Lung (tissue), 10 donors: ENCODE results near the gene SMIM11. TPM values are rescaled to one million over a fixed set of nuclear protein-coding genes. Genes with fewer than 3 reads are reported as not detected.
"Not testable (repeated sequence)": the region's sequence is repeated elsewhere in the genome, so short reads cannot be mapped to it uniquely, and the experiment has no call there.

ENCODE experiments used
- ATAC-seq: fragments of 200-7000 bp; cut with Tn5 transposase; one replicate; pipeline ENCODE4 v1.9.1; 2020; ENCODE audit warnings: moderate number of reproducible peaks; ENCODE audit not compliant: insufficient read depth, low FRiP score
- DNase-seq, 3 donors: peaks; one replicate each; pipeline ENCODE4 v3.0.0-alpha.2; 2013 to 2017
- H3K27ac ChIP-seq, 2 donors: one replicate each; pipeline ENCODE4 v1.5.1; 2013; ENCODE audit warnings: mild to moderate bottlenecking in 2 of 2, moderate library complexity in 2 of 2, control low read depth in 1 of 2, inconsistent platforms in 1 of 2, low read depth in 1 of 2, low read length in 1 of 2
- H3K27me3 ChIP-seq, 3 donors: one replicate each; pipeline ENCODE4 v1.5.1; 2013; ENCODE audit warnings: low read length in 2 of 3; ENCODE audit not compliant: control insufficient read depth in 3 of 3, insufficient read depth in 3 of 3
- H3K36me3 ChIP-seq, 4 donors: one replicate each; pipeline ENCODE4 v1.5.1; 2013; ENCODE audit warnings: low read length in 4 of 4, mild to moderate bottlenecking in 1 of 4, moderate library complexity in 1 of 4; ENCODE audit not compliant: control insufficient read depth in 4 of 4, insufficient read depth in 4 of 4
- H3K4me1 ChIP-seq, 5 donors: one replicate each; pipeline ENCODE4 v1.5.1; 2013; ENCODE audit warnings: low read length in 5 of 5, mild to moderate bottlenecking in 2 of 5, moderate library complexity in 1 of 5; ENCODE audit not compliant: control insufficient read depth in 5 of 5, insufficient read depth in 5 of 5
- H3K4me3 ChIP-seq: one replicate; pipeline ENCODE4 v1.5.1; 2013; ENCODE audit warnings: mild to moderate bottlenecking, control low read depth, moderate library complexity
- H3K9ac ChIP-seq, 2 donors: one replicate each; pipeline ENCODE4 v1.5.1; 2013; ENCODE audit warnings: low read length in 2 of 2, control low read depth in 1 of 2; ENCODE audit not compliant: insufficient read depth in 1 of 2
- H3K9me3 ChIP-seq, 4 donors: one replicate each; pipeline ENCODE4 v1.5.1; 2013; ENCODE audit warnings: low read length in 3 of 4, mild to moderate bottlenecking in 1 of 4, moderate library complexity in 1 of 4; ENCODE audit not compliant: control insufficient read depth in 4 of 4, insufficient read depth in 3 of 4
- WGBS, 2 donors: extraction: QIAGEN DNeasy Blood & Tissue Kit; methylation state at CpG; one replicate each; pipeline ENCODE4 v1.1.7; 2013; 5-methylcytosine and 5-hydroxymethylcytosine counted together
- polyA plus RNA-seq, 2 donors: library from polyadenylated mRNA; stranded (reverse); fragments of 200-250 nt; gene quantifications; one replicate each; pipeline ENCODE4 v1.2.1, GENCODE V29; 2013
- total RNA-seq, 2 donors: library from RNA; depleted of rRNA in 1 of 2; stranded (reverse); fragments of >200 nt in 1 of 2; gene quantifications; one replicate each; pipeline ENCODE4 v1.2.1, GENCODE V29; 2014 to 2021
- donor health status: Bipolar disorder and iron deficiency.
- donor health status: healthy.
- donor health status: DM: yes; HTN: yes; CAD: no.

The SMIM11 gene
- total and polyA plus RNA-seq, 4 donors = 3.5 to 8.0 (median 6.6) TPM

- H3K9ac ChIP-seq, H3K36me3 ChIP-seq, H3K27me3 ChIP-seq, H3K27ac ChIP-seq, H3K9me3 ChIP-seq, DNase-seq, ATAC-seq, H3K4me1 ChIP-seq, H3K4me3 ChIP-seq: not testable (repeated sequence)
- WGBS, 2 donors = no CpG with 5 or more reads among the region's 6 CpGs
These were observed 53.1 kb downstream of the SMIM11 start for GRCh38 chr21:34428441-34428840.

- not testable (repeated sequence) for H3K36me3 ChIP-seq, ATAC-seq, DNase-seq, H3K9ac ChIP-seq, H3K4me1 ChIP-seq, H3K4me3 ChIP-seq, H3K27ac ChIP-seq, H3K9me3 ChIP-seq, H3K27me3 ChIP-seq
- no CpG with 5 or more reads among the region's 5 CpGs for WGBS, 2 donors
These were observed 54.4 kb downstream of the SMIM11 start for GRCh38 chr21:34429710-34430109.

Other genes starting within 250 kb of the SMIM11 start
- gene KCNE2, start 11.5 kb upstream of the SMIM11 start, total RNA-seq = under 1 TPM in 1 of 2 donors, not detected in 1; 0.65 TPM
- gene KCNE2, start 11.5 kb upstream of the SMIM11 start, polyA plus RNA-seq = under 1 TPM in 1 of 2 donors, not detected in 1; 0.31 TPM
- 1 to 10 TPM in 1 of 2 donors, under 1 TPM in 1; 0.57 to 1.3 TPM for gene SMIM34, start 48.4 kb downstream of the SMIM11 start, total RNA-seq
- under 1 TPM; 0.49 TPM for gene SMIM34, start 48.4 kb downstream of the SMIM11 start, polyA plus RNA-seq
- 10 to 100 TPM in 1 of 2 donors, 1 to 10 TPM in 1; 6.5 to 29.5 TPM for gene KCNE1, start 136.7 kb downstream of the SMIM11 start, total RNA-seq
- gene KCNE1, start 136.7 kb downstream of the SMIM11 start, polyA plus RNA-seq = 10 to 100 TPM in 1 of 2 donors, 1 to 10 TPM in 1; 5.0 to 23.2 TPM
- gene RCAN1, start 239.6 kb downstream of the SMIM11 start, total RNA-seq = 10 to 100 TPM; 29.3 to 32.8 TPM
- 10 to 100 TPM; 12.2 to 30.3 TPM for gene RCAN1, start 239.6 kb downstream of the SMIM11 start, polyA plus RNA-seq